Left kidney (tissue), 2 donors: Measurements from ENCODE around the gene MAPK13. TPM values are rescaled to one million over a fixed set of nuclear protein-coding genes. Genes with fewer than 3 reads are reported as not detected.

Experiments
- DNase-seq: peaks from one replicate; pipeline ENCODE4 v3.0.0-alpha.2; 2013
- polyA plus RNA-seq: library from polyadenylated mRNA; unstranded; fragments of 120-200 nt; gene quantifications from one replicate; pipeline ENCODE4 v1.2.1, GENCODE V29; 2013; ENCODE audit not compliant: insufficient read length

The MAPK13 gene
- polyA plus RNA-seq, 1 donor, result 23.2 TPM

- DNase-seq, result no peak
These were observed 17.0 kb downstream of the MAPK13 start for GRCh38 chr6:36147294-36147693.

GRCh38 chr6:36149476-36149875, 19.2 kb downstream of the MAPK13 start:
- no peak for DNase-seq

- no peak for DNase-seq
These were observed 20.0 kb downstream of the MAPK13 start for GRCh38 chr6:36150283-36150682.

- no peak for DNase-seq
These were observed 24.0 kb downstream of the MAPK13 start for GRCh38 chr6:36154286-36154685.

- DNase-seq, result no peak
These were observed 25.3 kb downstream of the MAPK13 start for GRCh38 chr6:36155662-36156061.

- no peak for DNase-seq
These were observed 29.9 kb downstream of the MAPK13 start for GRCh38 chr6:36160147-36160760.

GRCh38 chr6:36169023-36170007, 39.0 kb downstream of the MAPK13 start:
- no peak for DNase-seq

GRCh38 chr6:36170704-36171103, 40.4 kb downstream of the MAPK13 start:
- no peak for DNase-seq

- no peak for DNase-seq
These were observed 41.3 kb downstream of the MAPK13 start for GRCh38 chr6:36171573-36171972.

GRCh38 chr6:36177166-36177565, 46.9 kb downstream of the MAPK13 start:
- no peak for DNase-seq

- no peak for DNase-seq
These were observed 48.2 kb downstream of the MAPK13 start for GRCh38 chr6:36178544-36178943.

- no peak for DNase-seq
These were observed 49.8 kb downstream of the MAPK13 start for GRCh38 chr6:36180126-36180525.

GRCh38 chr6:36184311-36184710, 54.0 kb downstream of the MAPK13 start:
- no peak for DNase-seq

- DNase-seq, result no peak
These were observed 55.9 kb downstream of the MAPK13 start for GRCh38 chr6:36186199-36186598.

- no peak for DNase-seq
These were observed 57.1 kb downstream of the MAPK13 start for GRCh38 chr6:36187446-36187845.

Other genes starting within 250 kb of the MAPK13 start
- 67.7 TPM for gene SRPK1, start 209.4 kb upstream of the MAPK13 start, polyA plus RNA-seq
- 0.47 TPM for gene SLC26A8, start 105.9 kb upstream of the MAPK13 start, polyA plus RNA-seq
- gene MAPK14, start 102.7 kb upstream of the MAPK13 start, polyA plus RNA-seq, result 56.6 TPM
- gene BRPF3, start 66.2 kb downstream of the MAPK13 start, polyA plus RNA-seq, result 53.9 TPM
- gene PNPLA1, start 139.5 kb downstream of the MAPK13 start, polyA plus RNA-seq, result 2.5 TPM
- 0.17 TPM for gene BNIP5, start 206.4 kb downstream of the MAPK13 start, polyA plus RNA-seq